ENCODE measurements around the gene FSCN2. TPM values are rescaled to one million over a fixed set of nuclear protein-coding genes. Genes with fewer than 3 reads are reported as not detected.

The FSCN2 gene
- total and polyA plus RNA-seq, 2 donors (not counting 3 experiments of a cell fraction or from before 2014, with no cell fraction given) = 0.32 to 0.71 TPM

- Histone ChIP-seq H3K4me2 (ENCODE audit: insufficient read depth, low read length) (no peak overlapping the region), H3K9me3 (replicated peaks; ENCODE audit: control insufficient read depth, insufficient read depth, low read length) (no peaks in the 10 kb centered on the region), H3K4me3 (replicated peaks in 1 of 3; ENCODE audit: insufficient read depth in 1 of 3, low read depth in 1 of 3, low read length in 3 of 3) (no peak overlapping the region), H3K9ac (replicated peaks; ENCODE audit: extremely low read depth, insufficient read depth, low read length) (no peak overlapping the region), H4K20me1 (replicated peaks; ENCODE audit: control insufficient read depth, extremely low read depth, insufficient read depth, low read length) (no peaks in the 10 kb centered on the region), H3K4me1 (ENCODE audit: control insufficient read depth, extremely low read depth, insufficient read depth, low read length) (peaks cover 21% of the 10 kb centered on the region), H3K36me3 (ENCODE audit: control insufficient read depth in 2 of 2, extremely low read depth in 1 of 2, insufficient read depth in 2 of 2, low read length in 2 of 2) (peaks cover 23 to 45% of the 10 kb centered on the region in 2 experiments), H2AFZ (ENCODE audit: low read depth, low read length) (no peak overlapping the region), H3K79me2 (ENCODE audit: control insufficient read depth, insufficient read depth, low read length) (peaks cover 12% of the 10 kb centered on the region), H3K27ac (ENCODE audit: insufficient read depth, low read depth, low read length) (no peak overlapping the region), H3K9me1 (replicated peaks; ENCODE audit: control insufficient read depth, extremely low read depth, insufficient read depth, low read length) (no peaks in the 10 kb centered on the region), H3K27me3 (ENCODE audit: control insufficient read depth in 2 of 2, insufficient read depth in 2 of 2, low read length in 2 of 2) (no peaks in the 10 kb centered on the region)
- dilution Hi-C loops (cut with MboI; ENCODE audit: extremely low pct_ligation_motif_present, low sequenced_read_pairs) = no loop called here
- no peak for TF ChIP-seq POLR2A (IDR thresholded peaks at IDR 0.05; ENCODE audit: low read depth, low read length)
- no peak for TF ChIP-seq FOS (IDR thresholded peaks at IDR 0.05; ENCODE audit: borderline replicate concordance, insufficient read depth, low read length)
- TF ChIP-seq JUN (IDR thresholded peaks at IDR 0.05; ENCODE audit: borderline replicate concordance, insufficient read depth, insufficient read length, low read depth) = no peak
- no peak for TF ChIP-seq EZH2 (IDR thresholded peaks at IDR 0.05; ENCODE audit: borderline replicate concordance, low read depth, low read length, severe bottlenecking)
- TF ChIP-seq POLR2AphosphoS5 (IDR thresholded peaks at IDR 0.05; ENCODE audit: insufficient read depth, low read depth, low read length) = no peak
- ChIA-PET CTCF (no interaction called here), POLR2A (interaction anchor here (0.6 kb wide), 1 partner anchor 9 kb away, joined by 4 read pairs; no protein-coding TSS in a partner anchor)
- no peak for DNase-seq (ENCODE audit: low read depth, low spot score)
- FAIRE-seq = no peak
- no TSS peak for BruUV-seq (replicated peaks)
- intact Hi-C loops (cut with micrococcal nuclease) = no loop called here
These were observed 57.9 kb downstream of the FSCN2 start for GRCh38 chr17:81586096-81586495.

Small RNA genes within 50 kb of the gene (small RNA-seq; reads per million reads assigned to genes)
- gene RF00019 (ENCODE audit: insufficient read depth, insufficient read length, low read depth, low replicate concordance) = not detected

Other genes with a start within 250 kb of the FSCN2 start
- gene SLC38A10, start 233.1 kb upstream of the FSCN2 start, total RNA-seq = 109 and 113 TPM in 2 replicates
- 72.7 and 100 TPM in 2 replicates for gene SLC38A10, start 233.1 kb upstream of the FSCN2 start, polyA plus RNA-seq
- 10.3 and 11.6 TPM in 2 replicates for gene BAHCC1, start 132.9 kb upstream of the FSCN2 start, total RNA-seq
- 4.7 and 7.1 TPM in 2 replicates for gene BAHCC1, start 132.9 kb upstream of the FSCN2 start, polyA plus RNA-seq
- 6,127 and 6,180 TPM in 2 replicates for gene ACTG1, start 15.6 kb upstream of the FSCN2 start, total RNA-seq
- 7,850 and 10,663 TPM in 2 replicates for gene ACTG1, start 15.6 kb upstream of the FSCN2 start, polyA plus RNA-seq
- 50.2 and 54.3 TPM in 2 replicates for gene FAAP100, start 24.0 kb downstream of the FSCN2 start, total RNA-seq
- gene FAAP100, start 24.0 kb downstream of the FSCN2 start, polyA plus RNA-seq = 35.4 and 40.4 TPM in 2 replicates
- gene NPLOC4, start 108.7 kb downstream of the FSCN2 start, total RNA-seq = 150 and 160 TPM in 2 replicates
- gene NPLOC4, start 108.7 kb downstream of the FSCN2 start, polyA plus RNA-seq = 175 and 181 TPM in 2 replicates
- gene TSPAN10, start 108.8 kb downstream of the FSCN2 start, total RNA-seq = 0.44 and 0.91 TPM in 2 replicates
- 1.1 TPM in 2 replicates for gene TSPAN10, start 108.8 kb downstream of the FSCN2 start, polyA plus RNA-seq
- gene PDE6G, start 128.2 kb downstream of the FSCN2 start, total RNA-seq = 1.4 and 1.8 TPM in 2 replicates
- gene PDE6G, start 128.2 kb downstream of the FSCN2 start, polyA plus RNA-seq = 3.7 and 5.1 TPM in 2 replicates
- gene OXLD1, start 138.2 kb downstream of the FSCN2 start, total RNA-seq = 18.5 and 20.1 TPM in 2 replicates
- gene OXLD1, start 138.2 kb downstream of the FSCN2 start, polyA plus RNA-seq = 35.2 and 47.6 TPM in 2 replicates
- 32.2 and 32.7 TPM in 2 replicates for gene CCDC137, start 138.4 kb downstream of the FSCN2 start, total RNA-seq
- gene CCDC137, start 138.4 kb downstream of the FSCN2 start, polyA plus RNA-seq = 12.9 and 18.1 TPM in 2 replicates
- gene ARL16, start 155.4 kb downstream of the FSCN2 start, total RNA-seq = 40.5 and 41.4 TPM in 2 replicates
- 55.5 and 71.7 TPM in 2 replicates for gene ARL16, start 155.4 kb downstream of the FSCN2 start, polyA plus RNA-seq
- gene HGS, start 155.6 kb downstream of the FSCN2 start, total RNA-seq = 150 and 166 TPM in 2 replicates
- 191 and 229 TPM in 2 replicates for gene HGS, start 155.6 kb downstream of the FSCN2 start, polyA plus RNA-seq
- gene MRPL12, start 175.0 kb downstream of the FSCN2 start, total RNA-seq = 89.2 and 91.9 TPM in 2 replicates
- 99.9 and 126 TPM in 2 replicates for gene MRPL12, start 175.0 kb downstream of the FSCN2 start, polyA plus RNA-seq
- gene SLC25A10, start 183.9 kb downstream of the FSCN2 start, total RNA-seq = 16.7 and 17.2 TPM in 2 replicates
- 16.7 and 22.4 TPM in 2 replicates for gene SLC25A10, start 183.9 kb downstream of the FSCN2 start, polyA plus RNA-seq

All from endothelial cell of umbilical vein (primary cell).